GM19468 (cell line): ENCODE results near the gene GLYATL1B.
A peak's percentile ranks its signal among the peaks of the same experiment; 100 is the strongest.

Experiments
- ATAC-seq: cut with Tn5 transposase; IDR thresholded peaks from one replicate; pipeline ENCODE4 v1.9.1; 2021; ENCODE audit warnings: mild to moderate bottlenecking, moderate library complexity, moderate number of reproducible peaks; ENCODE audit not compliant: unreplicated experiment; ENCODE audit errors: extremely low read depth

Gene GLYATL1B

DNA sequence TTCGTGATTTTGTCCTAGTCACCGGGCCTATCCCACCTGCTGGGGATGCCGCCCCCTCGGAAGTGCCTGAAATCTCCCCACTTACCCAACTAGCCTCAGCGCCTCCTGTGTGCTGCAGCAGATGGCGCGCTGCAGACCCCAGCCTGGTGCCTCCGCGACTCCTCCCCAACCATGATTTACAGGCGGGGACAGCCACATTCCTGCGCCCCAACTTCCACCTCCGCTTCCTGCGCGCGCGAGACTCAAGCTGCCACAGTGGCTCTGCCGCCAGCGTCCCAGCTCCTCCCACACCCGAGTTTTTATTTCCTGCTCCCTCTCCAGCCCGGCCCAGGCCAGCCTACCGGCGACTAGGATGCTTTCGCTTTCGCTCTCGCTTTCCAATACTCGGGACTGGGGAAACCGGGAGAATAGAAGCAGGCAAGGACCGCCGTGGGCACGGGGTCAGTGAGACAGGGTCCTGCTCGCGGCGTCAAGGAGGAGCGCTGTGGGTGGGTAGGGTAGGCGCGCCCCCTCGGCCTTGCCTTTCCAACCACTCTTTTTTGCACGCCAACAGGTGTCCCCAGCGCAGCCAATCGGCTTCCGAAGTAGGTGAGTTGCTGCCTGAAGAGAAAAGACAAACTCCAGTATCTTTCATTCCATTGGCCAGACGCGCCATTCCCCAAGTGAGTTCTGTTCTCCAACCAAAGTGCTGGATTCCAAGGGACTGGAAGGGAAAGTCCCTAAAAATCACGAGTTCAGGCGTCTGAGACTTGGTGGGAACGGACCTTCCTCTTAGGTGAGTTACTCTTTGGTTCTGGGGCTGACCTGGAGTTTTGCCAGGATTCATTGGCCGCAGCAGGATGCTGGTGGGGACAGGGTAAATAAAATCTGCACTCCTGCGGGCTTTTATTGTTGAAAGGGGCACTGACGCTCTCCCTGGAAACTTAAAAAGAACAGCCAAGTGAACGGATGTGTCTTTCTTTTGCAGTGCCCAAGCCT, 56.7 kb downstream of the GLYATL1B start, which contains the start of gene FAM111A:
TSS of gene FAM111A (plus strand) at position 327 of the 978 bp plus-strand sequence. CDS start 6,017 bp downstream, outside the sequence.
- peak; percentile 59 for ATAC-seq

DNA sequence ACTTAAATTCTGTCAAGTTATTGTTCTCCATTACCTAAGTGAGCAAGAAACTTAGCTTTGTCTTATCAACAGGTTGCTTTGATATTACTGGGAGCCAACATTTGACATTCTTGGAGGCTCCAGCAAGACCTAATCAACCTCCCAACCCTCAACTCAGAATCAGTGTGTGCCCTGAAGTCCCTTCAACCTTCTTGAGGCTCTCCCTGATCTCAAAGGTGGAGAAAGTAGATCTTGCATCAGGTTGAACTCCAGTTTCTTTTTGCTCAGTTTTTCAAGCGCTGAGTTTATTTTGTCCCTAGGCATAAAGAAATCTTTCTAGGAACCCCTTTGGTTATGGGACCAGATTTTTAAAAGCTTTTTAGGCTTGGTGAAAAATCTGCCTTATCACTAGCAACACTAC, 58.0 kb downstream of the GLYATL1B start:
- no peak for ATAC-seq
